ENCODE data around the gene GNG12. TPM values are rescaled to one million over a fixed set of nuclear protein-coding genes. Genes with fewer than 3 reads are reported as not detected.

The GNG12 gene
- total RNA-seq, 1 donor = 455 TPM

DNA sequence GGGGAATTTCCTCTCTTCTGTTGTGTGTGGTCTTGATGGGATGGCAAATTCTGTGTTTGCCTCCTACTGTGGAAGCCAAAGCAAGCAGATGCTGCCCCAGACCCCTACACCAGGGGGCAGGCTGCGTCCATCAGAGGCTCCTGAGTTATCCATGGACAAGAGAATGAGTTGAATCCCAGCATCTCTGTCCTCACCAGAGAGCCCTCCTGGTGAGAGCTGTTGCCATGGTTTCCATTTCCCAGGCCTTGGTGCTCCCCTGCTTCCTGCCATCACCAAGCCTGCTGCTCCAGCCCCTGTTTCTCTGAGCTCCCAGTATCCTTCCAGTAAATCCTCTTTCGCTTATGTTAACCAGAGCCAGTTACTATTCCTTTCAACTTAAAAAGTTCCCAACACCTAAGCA lies 20.4 kb upstream of the GNG12 start:
- TF ChIP-seq, protein P1, sequence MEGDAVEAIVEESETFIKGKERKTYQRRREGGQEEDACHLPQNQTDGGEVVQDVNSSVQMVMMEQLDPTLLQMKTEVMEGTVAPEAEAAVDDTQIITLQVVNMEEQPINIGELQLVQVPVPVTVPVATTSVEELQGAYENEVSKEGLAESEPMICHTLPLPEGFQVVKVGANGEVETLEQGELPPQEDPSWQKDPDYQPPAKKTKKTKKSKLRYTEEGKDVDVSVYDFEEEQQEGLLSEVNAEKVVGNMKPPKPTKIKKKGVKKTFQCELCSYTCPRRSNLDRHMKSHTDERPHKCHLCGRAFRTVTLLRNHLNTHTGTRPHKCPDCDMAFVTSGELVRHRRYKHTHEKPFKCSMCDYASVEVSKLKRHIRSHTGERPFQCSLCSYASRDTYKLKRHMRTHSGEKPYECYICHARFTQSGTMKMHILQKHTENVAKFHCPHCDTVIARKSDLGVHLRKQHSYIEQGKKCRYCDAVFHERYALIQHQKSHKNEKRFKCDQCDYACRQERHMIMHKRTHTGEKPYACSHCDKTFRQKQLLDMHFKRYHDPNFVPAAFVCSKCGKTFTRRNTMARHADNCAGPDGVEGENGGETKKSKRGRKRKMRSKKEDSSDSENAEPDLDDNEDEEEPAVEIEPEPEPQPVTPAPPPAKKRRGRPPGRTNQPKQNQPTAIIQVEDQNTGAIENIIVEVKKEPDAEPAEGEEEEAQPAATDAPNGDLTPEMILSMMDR (IDR thresholded peaks at IDR 0.05; ENCODE audit: insufficient read depth, low read length) = peak; percentile 97
- DNase-seq (ENCODE audit: low read depth) = peak; percentile 85
- no peak overlapping the region for H3K4me3 ChIP-seq (ENCODE audit: low read depth, low read length)

DNA sequence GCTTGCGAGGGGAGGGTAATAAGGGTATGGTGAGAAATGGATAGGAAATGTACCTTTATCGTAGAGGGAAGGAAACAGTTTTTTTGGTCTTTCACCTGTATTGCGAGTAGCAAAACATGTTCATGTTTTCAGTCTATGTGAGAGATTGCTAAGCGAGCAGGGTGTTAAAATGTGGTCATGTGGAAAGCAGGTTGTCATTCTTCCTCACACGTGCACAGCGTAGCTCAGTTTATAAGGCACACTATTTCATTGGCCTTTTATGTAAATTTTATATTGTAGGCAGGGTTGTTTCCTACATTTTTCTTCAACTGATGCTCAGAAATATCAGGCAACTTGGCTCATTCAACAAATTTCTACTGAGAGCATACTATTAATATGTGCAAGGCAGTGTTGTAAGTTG lies 18.5 kb upstream of the GNG12 start:
- no peak overlapping the region for H3K4me3 ChIP-seq (ENCODE audit: low read depth, low read length)
- TF ChIP-seq, protein P1 (IDR thresholded peaks at IDR 0.05; ENCODE audit: insufficient read depth, low read length) = no peak
- no peak for DNase-seq (ENCODE audit: low read depth)

DNA sequence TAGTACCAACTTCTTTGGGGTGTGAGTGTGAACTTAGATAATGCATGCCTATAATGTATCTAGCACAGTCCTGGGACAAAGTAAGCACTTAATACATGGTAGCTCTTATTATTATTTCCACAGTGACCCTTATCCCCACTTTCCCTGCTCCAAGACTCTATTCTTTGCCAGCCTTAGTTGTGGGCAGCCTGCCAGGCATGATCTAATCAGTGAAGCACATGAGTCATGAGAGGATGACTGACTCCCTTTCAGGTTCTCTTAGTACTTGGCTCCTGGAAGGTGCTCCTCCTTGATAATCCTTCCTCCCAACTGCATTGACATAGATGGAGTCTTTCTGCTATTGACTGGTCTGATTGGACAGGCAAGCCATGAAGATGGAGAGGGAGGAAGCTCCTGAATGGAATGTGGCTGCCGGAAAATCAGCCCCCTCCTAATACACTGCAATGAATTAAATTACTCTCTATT lies 17.4 kb upstream of the GNG12 start:
- TF ChIP-seq, protein P1 (IDR thresholded peaks at IDR 0.05; ENCODE audit: insufficient read depth, low read length) = no peak
- H3K4me3 ChIP-seq (ENCODE audit: low read depth, low read length) = no peak overlapping the region
- DNase-seq (ENCODE audit: low read depth) = peak; percentile 89

DNA sequence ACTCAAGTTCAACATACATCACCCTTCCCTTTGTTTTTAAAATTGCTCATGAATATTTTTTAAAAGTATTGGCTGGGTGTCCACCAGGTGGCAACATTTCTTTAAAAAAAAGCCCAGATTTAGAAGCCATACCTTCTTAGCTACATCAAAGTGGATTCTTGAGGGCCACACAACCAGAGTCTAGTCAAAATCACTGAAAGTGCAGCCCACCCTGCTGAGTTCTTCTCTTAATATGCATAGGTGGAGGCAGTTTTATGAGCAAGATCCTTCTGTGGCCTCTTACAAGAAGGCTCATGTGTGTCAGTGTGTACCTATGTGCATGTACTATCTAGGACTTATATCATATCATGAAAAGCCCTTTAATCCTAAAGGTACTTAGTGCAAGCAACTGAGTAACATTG lies 16.9 kb upstream of the GNG12 start:
- peak; percentile 71 for DNase-seq (ENCODE audit: low read depth)
- TF ChIP-seq, protein P1 (IDR thresholded peaks at IDR 0.05; ENCODE audit: insufficient read depth, low read length) = peak; percentile 45
- H3K4me3 ChIP-seq (ENCODE audit: low read depth, low read length) = no peak overlapping the region

DNA sequence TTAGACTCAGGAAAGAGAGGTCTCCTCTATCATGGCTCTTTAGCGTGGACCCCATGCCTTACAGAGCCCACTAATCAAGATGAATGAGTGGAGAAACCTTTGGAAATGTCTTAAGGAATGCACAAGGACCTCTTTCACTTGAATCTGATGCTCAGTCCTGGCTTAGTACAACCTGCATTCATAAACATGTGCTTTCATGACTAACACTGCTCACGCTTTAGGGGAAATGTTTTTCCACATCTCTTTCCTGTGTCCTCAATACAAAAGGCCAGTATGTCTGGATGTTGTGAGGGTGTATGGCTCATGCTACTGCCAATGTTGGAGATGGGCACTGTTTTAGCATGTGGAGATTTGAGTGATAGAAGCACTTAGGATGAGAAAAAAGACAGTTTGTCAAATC lies 14.2 kb upstream of the GNG12 start:
- TF ChIP-seq, protein P1 (IDR thresholded peaks at IDR 0.05; ENCODE audit: insufficient read depth, low read length) = no peak
- no peak overlapping the region for H3K4me3 ChIP-seq (ENCODE audit: low read depth, low read length)
- peak; percentile 34 for DNase-seq (ENCODE audit: low read depth)

DNA sequence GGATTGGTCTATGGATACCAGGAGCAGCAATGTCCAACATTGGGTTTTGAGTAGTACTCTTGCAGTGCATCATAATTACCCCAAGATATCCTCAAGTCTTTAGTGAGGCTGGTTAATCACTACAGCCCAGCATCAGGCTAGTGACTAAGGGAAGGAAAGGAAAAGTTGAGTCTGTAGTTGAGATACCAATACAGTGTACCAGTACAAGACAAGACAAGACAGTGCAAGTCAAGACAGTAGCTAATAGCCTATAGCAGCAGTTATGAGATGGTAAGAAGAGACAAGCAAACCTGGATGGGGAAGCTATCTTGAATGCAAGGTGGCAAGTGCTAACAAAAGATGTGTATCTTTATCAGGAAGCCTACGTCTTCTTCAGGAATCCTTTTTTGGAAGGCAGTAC lies 13.3 kb upstream of the GNG12 start:
- no peak overlapping the region for H3K4me3 ChIP-seq (ENCODE audit: low read depth, low read length)
- DNase-seq (ENCODE audit: low read depth) = no peak
- TF ChIP-seq, protein P1 (IDR thresholded peaks at IDR 0.05; ENCODE audit: insufficient read depth, low read length) = no peak

GRCh38 chr1:67844988-67845387 lies 11.7 kb upstream of the GNG12 start:
- TF ChIP-seq, protein P1 (IDR thresholded peaks at IDR 0.05; ENCODE audit: insufficient read depth, low read length) = no peak
- no peak for DNase-seq (ENCODE audit: low read depth)
- no peak overlapping the region for H3K4me3 ChIP-seq (ENCODE audit: low read depth, low read length)

Data from fibroblast of the aortic adventitia (primary cell).